Measurements from ENCODE around the gene DGKH. TPM values are rescaled to one million over a fixed set of nuclear protein-coding genes. Genes with fewer than 3 reads are reported as not detected.

DGKH gene
- total RNA-seq, 1 donor from 2014 or later: 16.0 TPM

GRCh38 chr13:42101821-42102585 lies 53.6 kb downstream of the DGKH start:
- intact Hi-C loops (cut with DNase I): no loop called here
- no peak for DNase-seq (ENCODE audit: low spot score in 2 of 2)

GRCh38 chr13:42102961-42103865 lies 54.8 kb downstream of the DGKH start:
- Histone ChIP-seq H3K36me3 (no peaks in the 10 kb centered on the region), H3K4me1 (peaks cover 0 to 4% of the 10 kb centered on the region in 2 donors), H3K9me3 (peaks cover 0 to 4% of the 10 kb centered on the region in 2 donors), H3K27me3 (no peaks in the 10 kb centered on the region), H3K4me3 (no peak overlapping the region), H3K27ac (no peak overlapping the region)
- TF ChIP-seq CTCF (IDR thresholded peaks at IDR 0.05): no peak
- intact Hi-C loops (cut with DNase I): no loop called here
- DNase-seq (ENCODE audit: low spot score in 2 of 2): no peak

More at GRCh38 chr13:42101821-42102585, 53.6 kb downstream of the DGKH start:
- no peaks in the 10 kb centered on the region for H3K36me3 ChIP-seq
- H3K9me3 ChIP-seq: peaks cover 0 to 4% of the 10 kb centered on the region in 2 donors
- H3K27me3 ChIP-seq: no peaks in the 10 kb centered on the region
- H3K27ac ChIP-seq: peak overlapping the region in 1 of 2 donors; percentile 34
- TF ChIP-seq CTCF (IDR thresholded peaks at IDR 0.05): no peak
- no peak overlapping the region for H3K4me3 ChIP-seq
- H3K4me1 ChIP-seq: peaks cover 3 to 4% of the 10 kb centered on the region in 2 donors

GRCh38 chr13:42106998-42107397 lies 58.5 kb downstream of the DGKH start:
- Histone ChIP-seq H3K4me1 (peaks cover 0 to 7% of the 10 kb centered on the region in 2 donors), H3K9me3 (peaks cover 0 to 4% of the 10 kb centered on the region in 2 donors), H3K36me3 (no peaks in the 10 kb centered on the region), H3K27me3 (no peaks in the 10 kb centered on the region), H3K4me3 (no peak overlapping the region), H3K27ac (no peak overlapping the region)
- DNase-seq (ENCODE audit: low spot score in 2 of 2): no peak
- intact Hi-C loops (cut with DNase I): no loop called here
- no peak for TF ChIP-seq CTCF (IDR thresholded peaks at IDR 0.05)

GRCh38 chr13:42107421-42107820 lies 59.0 kb downstream of the DGKH start:
- Histone ChIP-seq H3K4me1 (peaks cover 0 to 3% of the 10 kb centered on the region in 2 donors), H3K9me3 (peaks cover 0 to 4% of the 10 kb centered on the region in 2 donors), H3K27me3 (no peaks in the 10 kb centered on the region), H3K27ac (no peak overlapping the region), H3K4me3 (no peak overlapping the region), H3K36me3 (no peaks in the 10 kb centered on the region)
- intact Hi-C loops (cut with DNase I): no loop called here
- DNase-seq (ENCODE audit: low spot score in 2 of 2): no peak
- no peak for TF ChIP-seq CTCF (IDR thresholded peaks at IDR 0.05)

- Histone ChIP-seq H3K36me3 (no peaks in the 10 kb centered on the region), H3K4me3 (no peak overlapping the region), H3K27ac (no peak overlapping the region), H3K4me1 (peaks cover 0 to 3% of the 10 kb centered on the region in 2 donors), H3K9me3 (peaks cover 0 to 4% of the 10 kb centered on the region in 2 donors), H3K27me3 (no peaks in the 10 kb centered on the region)
- intact Hi-C loops (cut with DNase I): no loop called here
- DNase-seq (ENCODE audit: low spot score in 2 of 2): no peak
- no peak for TF ChIP-seq CTCF (IDR thresholded peaks at IDR 0.05)
These were observed 59.8 kb downstream of the DGKH start for GRCh38 chr13:42108217-42108616.

Data from ascending aorta (tissue), 2 donors.